ENCODE results near the gene USP12.

USP12 gene

GRCh38 chr13:27024776-27025492, 146.7 kb downstream of the USP12 start:
- TF ChIP-seq CTCF (IDR thresholded peaks at IDR 0.05; ENCODE audit: control insufficient read depth, insufficient read depth, low read depth, low read length, missing control alignments) = no peak
- H3K4me3 ChIP-seq (ENCODE audit: control insufficient read depth, low read depth, low read length) = no peak overlapping the region

GRCh38 chr13:27024074-27024461, 147.5 kb downstream of the USP12 start:
- TF ChIP-seq CTCF (IDR thresholded peaks at IDR 0.05; ENCODE audit: control insufficient read depth, insufficient read depth, low read depth, low read length, missing control alignments) = no peak
- no peak for DNase-seq (ENCODE audit: low read depth)
- no peak overlapping the region for H3K4me3 ChIP-seq (ENCODE audit: control insufficient read depth, low read depth, low read length)

More at GRCh38 chr13:27024776-27025492, 146.7 kb downstream of the USP12 start:
- no peak for DNase-seq (ENCODE audit: low read depth)

GRCh38 chr13:27023385-27024073, 148.1 kb downstream of the USP12 start:
- no peak for TF ChIP-seq CTCF (IDR thresholded peaks at IDR 0.05; ENCODE audit: control insufficient read depth, insufficient read depth, low read depth, low read length, missing control alignments)
- no peak for DNase-seq (ENCODE audit: low read depth)
- H3K4me3 ChIP-seq (ENCODE audit: control insufficient read depth, low read depth, low read length) = no peak overlapping the region

GRCh38 chr13:27022571-27023311, 148.9 kb downstream of the USP12 start:
- DNase-seq (ENCODE audit: low read depth) = no peak
- H3K4me3 ChIP-seq (ENCODE audit: control insufficient read depth, low read depth, low read length) = no peak overlapping the region
- no peak for TF ChIP-seq CTCF (IDR thresholded peaks at IDR 0.05; ENCODE audit: control insufficient read depth, insufficient read depth, low read depth, low read length, missing control alignments)

- no peak overlapping the region for H3K4me3 ChIP-seq (ENCODE audit: control insufficient read depth, low read depth, low read length)
- DNase-seq (ENCODE audit: low read depth) = no peak
- no peak for TF ChIP-seq CTCF (IDR thresholded peaks at IDR 0.05; ENCODE audit: control insufficient read depth, insufficient read depth, low read depth, low read length, missing control alignments)
These were observed 151.2 kb downstream of the USP12 start for GRCh38 chr13:27020415-27020814.

GRCh38 chr13:27018882-27019281, 152.7 kb downstream of the USP12 start:
- no peak for TF ChIP-seq CTCF (IDR thresholded peaks at IDR 0.05; ENCODE audit: control insufficient read depth, insufficient read depth, low read depth, low read length, missing control alignments)
- H3K4me3 ChIP-seq (ENCODE audit: control insufficient read depth, low read depth, low read length) = no peak overlapping the region

More at GRCh38 chr13:27018882-27019281, 152.7 kb downstream of the USP12 start:
- DNase-seq (ENCODE audit: low read depth) = no peak
